Measurements from ENCODE around the gene DIS3L2.
"Not testable (repeated sequence)": the region's sequence is repeated elsewhere in the genome, so short reads cannot be mapped to it uniquely, and the experiment has no call there.

Gene DIS3L2

GRCh38 chr2:232327105-232328031 is 365.9 kb downstream of the DIS3L2 start:
- no peak for DNase-seq

GRCh38 chr2:232328032-232328422 is 366.5 kb downstream of the DIS3L2 start:
- DNase-seq = no peak

GRCh38 chr2:232328516-232329460 is 367.3 kb downstream of the DIS3L2 start:
- no peak for DNase-seq

GRCh38 chr2:232329716-232330067 is 368.2 kb downstream of the DIS3L2 start:
- no peak for DNase-seq

- DNase-seq = no peak
These were observed 368.8 kb downstream of the DIS3L2 start for GRCh38 chr2:232330068-232330999.

- DNase-seq = not testable (repeated sequence)
These were observed 369.5 kb downstream of the DIS3L2 start for GRCh38 chr2:232331061-232331460.

- not testable (repeated sequence) for DNase-seq
These were observed 370.1 kb downstream of the DIS3L2 start for GRCh38 chr2:232331641-232332040.

- DNase-seq = not testable (repeated sequence)
These were observed 370.9 kb downstream of the DIS3L2 start for GRCh38 chr2:232332244-232332939.

- DNase-seq = no peak
These were observed 371.4 kb downstream of the DIS3L2 start for GRCh38 chr2:232332940-232333259.

- no peak for DNase-seq
These were observed 372.0 kb downstream of the DIS3L2 start for GRCh38 chr2:232333361-232334135.

- not testable (repeated sequence) for DNase-seq
These were observed 372.8 kb downstream of the DIS3L2 start for GRCh38 chr2:232334136-232334884.

GRCh38 chr2:232334885-232335205 is 373.3 kb downstream of the DIS3L2 start:
- DNase-seq = not testable (repeated sequence)

- DNase-seq = not testable (repeated sequence)
These were observed 373.8 kb downstream of the DIS3L2 start for GRCh38 chr2:232335206-232335858.

GRCh38 chr2:232335859-232336215 is 374.3 kb downstream of the DIS3L2 start:
- DNase-seq = no peak

GRCh38 chr2:232336241-232336736 is 374.8 kb downstream of the DIS3L2 start:
- no peak for DNase-seq

GRCh38 chr2:232336981-232337720 is 375.6 kb downstream of the DIS3L2 start:
- no peak for DNase-seq

- DNase-seq = not testable (repeated sequence)
These were observed 376.7 kb downstream of the DIS3L2 start for GRCh38 chr2:232338094-232338758.

- DNase-seq = no peak
These were observed 377.2 kb downstream of the DIS3L2 start for GRCh38 chr2:232338759-232339106.

Data from GF-D8 (cell line).